GM12878 (cell line): ENCODE data around the gene POLR1G. TPM values are rescaled to one million over a fixed set of nuclear protein-coding genes. Genes with fewer than 3 reads are reported as not detected.

ENCODE experiments used
- ATAC-seq: fragments of 200-7000 bp; cut with Tn5 transposase; 3 replicates; pipeline ENCODE4 v1.9.1; 2020; ENCODE audit warnings: mild to moderate bottlenecking, moderate library complexity
- BruUV-seq: library from RNA; stranded (reverse); fragments of 400-500 nt; replicated peaks from 2 replicates; lab custom pipeline; 2021; lab: Mats Ljungman, UMichigan
- CTCF ChIA-PET: fragments of 300-600 bp; sonication (Branson Sonifier 250); formaldehyde crosslinking; extraction: SDS; loops from one replicate; lab custom pipeline; 2021; ENCODE audit warnings: inconsistent platforms; lab: Yijun Ruan, JAX
- POLR2A ChIA-PET: fragments of 350-600 bp; formaldehyde crosslinking; extraction: SDS; loops from one replicate; lab custom pipeline; 2021; ENCODE audit warnings: inconsistent platforms; lab: Charles Lee
- RAD21 ChIA-PET: fragments of 300-600 bp; sonication (Branson Sonifier 250); formaldehyde crosslinking; loops from one replicate; lab custom pipeline; 2023; ENCODE audit warnings: antibody characterized with exemption; ENCODE audit not compliant: unreplicated experiment; lab: Charles Lee
- SMC1A ChIA-PET: fragments of 300-600 bp; sonication (Branson Sonifier 250); formaldehyde crosslinking; loops from one replicate; lab custom pipeline; 2023; ENCODE audit not compliant: unreplicated experiment, uncharacterized antibody; lab: Charles Lee
- DNase-seq: peaks from one replicate; pipeline ENCODE4 v3.0.0-alpha.2; 2011; ENCODE audit warnings: low read depth, low spot score
- FAIRE-seq: peaks from 3 replicates; lab custom pipeline; 2011; peaks lifted over from hg19 to GRCh38; lab: Jason Lieb, UNC
- H2AFZ ChIP-seq: 2 replicates; pipeline ENCODE4 v1.6.0; 2011; ENCODE audit warnings: low read depth, low read length, control low read depth; ENCODE audit not compliant: control insufficient read depth
- H3K27ac ChIP-seq: 2 replicates; pipeline ENCODE4 v1.5.1; 2011; ENCODE audit warnings: control low read depth; ENCODE audit not compliant: control insufficient read depth, insufficient read depth
- H3K27me3 ChIP-seq, 2 experiments: replicated peaks in 1 of 2; 2 replicates each; pipeline versions ENCODE4 v1.6.0 to v1.6.1; 2011; ENCODE audit warnings: low read length in 1 of 2; ENCODE audit not compliant: control insufficient read depth in 2 of 2, insufficient read depth in 2 of 2
- H3K36me3 ChIP-seq, 2 experiments: 2 replicates each; pipeline ENCODE4 v1.5.1; 2011; ENCODE audit warnings: low read length in 1 of 2; ENCODE audit not compliant: control insufficient read depth in 2 of 2, insufficient read depth in 2 of 2
- H3K4me1 ChIP-seq: 2 replicates; pipeline ENCODE4 v1.6.1; 2011; ENCODE audit warnings: mild to moderate bottlenecking, low read length, moderate library complexity, mixed read lengths; ENCODE audit not compliant: control insufficient read depth, insufficient read depth
- H3K4me2 ChIP-seq: 2 replicates; pipeline ENCODE4 v1.6.0; 2011; ENCODE audit warnings: control low read depth; ENCODE audit not compliant: control insufficient read depth, insufficient read depth
- H3K4me3 ChIP-seq: fragments of 200-600 bp; sonication (generic); 2 replicates; pipeline ENCODE4 v1.5.1; 2016
- H3K79me2 ChIP-seq: 2 replicates; pipeline ENCODE4 v1.6.0; 2011; ENCODE audit warnings: low read length; ENCODE audit not compliant: control insufficient read depth, insufficient read depth
- H3K9ac ChIP-seq: 2 replicates; pipeline ENCODE4 v1.8.0; 2011; ENCODE audit warnings: low read length, control low read depth, mixed read lengths; ENCODE audit not compliant: control insufficient read depth, insufficient read depth
- H3K9me3 ChIP-seq: replicated peaks from 3 replicates; pipeline ENCODE4 v1.5.1; 2011; ENCODE audit warnings: mild to moderate bottlenecking, low read length; ENCODE audit not compliant: control insufficient read depth, insufficient read depth
- H4K20me1 ChIP-seq: 2 replicates; pipeline ENCODE4 v1.6.0; 2011; ENCODE audit not compliant: control insufficient read depth, insufficient read depth
- CTCF ChIP-seq, 3 experiments: IDR thresholded peaks in 2 of 3; conservative IDR thresholded peaks in 1 of 3; 2 replicates each; pipeline ENCODE4 v1.5.1; 2011; ENCODE audit warnings: low read depth in 3 of 3, low read length in 3 of 3, mild to moderate bottlenecking in 3 of 3, control low read depth in 2 of 3, moderate library complexity in 2 of 3, inconsistent platforms in 1 of 3, mixed read lengths in 1 of 3; ENCODE audit not compliant: control insufficient read depth in 2 of 3, insufficient read depth in 1 of 3; ENCODE audit errors: extremely low read depth in 1 of 3
- GATAD2B ChIP-seq: fragments of 450-650 bp; conservative IDR thresholded peaks from 2 replicates; pipeline ENCODE4 v1.6.1; 2017; ENCODE audit warnings: low read depth, mild to moderate bottlenecking, moderate library complexity
- HDGF ChIP-seq: fragments of 450-650 bp; IDR thresholded peaks from 2 replicates; pipeline ENCODE4 v1.6.1; 2016; ENCODE audit warnings: antibody characterized with exemption
- IRF4 ChIP-seq: IDR thresholded peaks from 2 replicates; pipeline ENCODE4 v1.6.1; 2011; ENCODE audit warnings: low read depth, low read length
- LARP7 ChIP-seq: fragments of 450-650 bp; IDR thresholded peaks from 2 replicates; pipeline ENCODE4 v1.6.1; 2017; ENCODE audit warnings: mild to moderate bottlenecking
- NR2F1 ChIP-seq: fragments of 450-650 bp; conservative IDR thresholded peaks from 2 replicates; pipeline ENCODE4 v1.6.1; 2017; ENCODE audit warnings: mild to moderate bottlenecking
- WGBS: methylation state at CpG from one replicate; pipeline ENCODE4 v1.1.6; 2016; ENCODE audit warnings: low lambda C conversion rate; ENCODE audit not compliant: insufficient replicate concordance, insufficient coverage; ENCODE audit errors: missing lambda C conversion rate; 5-methylcytosine and 5-hydroxymethylcytosine counted together
- in situ Hi-C: fragments of 300-500 bp; cut with MboI; formaldehyde crosslinking; loops from 9 replicates; pipeline ENCODE4 v1.14.3; 2018; ENCODE audit warnings: mixed read lengths
- intact Hi-C: fragments of 100-400 bp; cut with micrococcal nuclease; formaldehyde crosslinking; loops from one replicate; pipeline ENCODE4 v1.14.2; 2022; ENCODE audit not compliant: unreplicated experiment
- polyA plus RNA-seq, 11 experiments: library from polyadenylated mRNA; depleted of rRNA in 4 of 11; unstranded in 6 of 11; stranded (reverse) in 5 of 11; fragments of >200 nt; fragmentation: Nextera tagmentation in 4 of 11; fragmentation: Illumina TruSeq in 1 of 11; extraction: Ambion mirVana in 4 of 11; extraction: Trizol in 1 of 11; gene quantifications; 1 replicate in 1 of 11; 2 replicates in 10 of 11; pipeline versions ENCODE4 v1.2.1 to v1.2.3, GENCODE V29; 2011 to 2016; ENCODE audit warnings: inconsistent platforms in 2 of 11, missing spikeins in 2 of 11, low read depth in 1 of 11
- total RNA-seq, 4 experiments: library from RNA; depleted of rRNA in 3 of 4; stranded (reverse); fragments of >200 nt in 3 of 4; fragmentation: Illumina TruSeq in 1 of 4; extraction: Trizol in 1 of 4; gene quantifications; 2 replicates each; pipeline versions ENCODE4 v1.2.1 to v1.2.3, GENCODE V29; 2013 to 2021

Gene POLR1G
- total and polyA plus RNA-seq, 10 of the 15 experiments (the other 5 are each of a cell fraction or from before 2014, with no cell fraction given): 2.0 to 30.9 (median 20.5) TPM

DNA sequence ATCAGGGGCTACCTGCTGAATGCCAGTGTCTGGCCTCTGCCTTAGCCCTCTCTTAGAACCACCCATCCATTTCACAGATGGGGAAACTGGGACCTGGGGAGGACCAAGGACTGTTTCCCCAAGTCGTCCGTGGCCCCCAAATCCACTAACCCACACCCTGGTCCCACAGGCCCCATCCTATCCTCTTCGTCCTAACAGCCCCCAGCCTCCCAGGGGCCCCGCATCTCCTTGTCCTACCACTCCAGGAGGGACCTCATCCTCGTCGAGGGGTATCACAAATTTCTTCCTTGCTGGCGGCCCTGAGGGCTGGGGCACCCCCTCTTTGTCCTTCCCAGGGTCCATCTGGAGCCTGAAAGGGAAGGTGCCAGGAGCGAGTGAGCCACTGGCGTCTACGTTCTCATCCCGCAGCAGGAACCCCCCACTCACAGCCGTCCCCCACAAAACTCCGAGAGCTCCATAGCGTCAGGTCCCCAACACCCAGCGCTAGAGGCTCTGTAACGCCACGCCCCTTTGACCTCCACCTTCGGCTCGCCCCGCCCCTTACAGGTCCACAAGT is 16.7 kb downstream of the POLR1G start:
- H3K9ac ChIP-seq: peak overlapping the region; percentile 80
- peaks cover 38% of the 10 kb centered on the region for H3K4me1 ChIP-seq
- DNase-seq: no peak
- POLR2A ChIA-PET: interaction anchor here (0.5 to 2.4 kb wide), 4 partner anchors 16 to 138 kb away, joined by 3 to 16 read pairs (median 3); partner anchors contain the start of gene PPP1R13L
- no peaks in the 10 kb centered on the region for H3K9me3 ChIP-seq
- peak overlapping the region; percentile 91 for H3K27ac ChIP-seq
- FAIRE-seq: no peak
- RAD21 ChIA-PET: interaction anchor here (0.6 to 2.3 kb wide), 5 partner anchors 19 to 219 kb away, joined by 3 to 8 read pairs (median 3); partner anchors contain the start of gene PPP1R13L
- BruUV-seq: TSS peak; percentile 70
- no peaks in the 10 kb centered on the region for H3K27me3 ChIP-seq
- WGBS: 6% methylated on average over 20 of the region's 20 CpGs
- SMC1A ChIA-PET: no interaction called here
- peak overlapping the region; percentile 82 for H3K4me3 ChIP-seq
- no peak for ATAC-seq
- CTCF ChIA-PET: interaction anchor here (0.6 to 3.0 kb wide), 4 partner anchors 26 to 83 kb away, joined by 3 to 25 read pairs (median 4); no protein-coding TSS in a partner anchor
- peak overlapping the region; percentile 99 for H3K4me2 ChIP-seq
- in situ Hi-C loops: no loop called here
- TF ChIP-seq GATAD2B (0 out of 2 replicates have a peak, but pooled peaks have one; percentile 8), HDGF (peak; percentile 98), LARP7 (peak; percentile 55; the same call in 1 of the 2 replicates), CTCF (IDR thresholded peaks at IDR 0.05 in 2 of 3, conservative IDR thresholded peaks at IDR 0.05 in 1 of 3; ENCODE audit: control insufficient read depth in 2 of 3, extremely low read depth in 1 of 3, insufficient read depth in 1 of 3, low read depth in 3 of 3, low read length in 3 of 3) (no peak), IRF4 (no peak), NR2F1 (peak; percentile 96)
- TF ChIP-seq, all 136 proteins: peak for 4
- no peaks in the 10 kb centered on the region; a peak in 1 of 4 replicates for H3K36me3 ChIP-seq
- H3K79me2 ChIP-seq: peaks cover 16% of the 10 kb centered on the region
- no peaks in the 10 kb centered on the region for H4K20me1 ChIP-seq
- intact Hi-C loops: no loop called here
- H2AFZ ChIP-seq: peak overlapping the region; percentile 54
